ENCODE results near the gene ASMTL. TPM values are rescaled to one million over a fixed set of nuclear protein-coding genes. Genes with fewer than 3 reads are reported as not detected.
"Not testable (repeated sequence)": the region's sequence is repeated elsewhere in the genome, so short reads cannot be mapped to it uniquely, and the experiment has no call there.

The ASMTL gene
- polyA plus RNA-seq, 1 donor (not counting 4 experiments of a cell fraction or from before 2014, with no cell fraction given): 13.8 TPM

DNA sequence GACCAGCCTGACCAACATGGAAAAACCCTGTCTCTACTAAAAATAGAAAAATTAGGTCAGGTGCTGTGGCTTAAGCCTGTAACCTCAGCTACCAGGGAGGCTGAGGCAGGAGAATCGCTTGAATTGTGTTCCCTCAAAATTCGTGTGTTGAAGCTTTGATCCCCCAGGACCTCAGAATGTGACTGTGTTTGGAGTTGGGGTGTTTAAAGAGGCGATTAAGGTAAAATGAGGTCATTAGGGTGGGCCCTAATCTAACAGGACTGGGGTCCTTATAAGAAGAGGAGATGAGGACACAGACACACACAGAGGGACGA lies 84.4 kb downstream of the ASMTL start:
- no peaks in the 10 kb centered on the region for H3K27me3 ChIP-seq (ENCODE audit: control insufficient read depth, extremely low read depth, insufficient read depth, low read length)
- FAIRE-seq (no peak), DNase-seq (ENCODE audit: low read depth, low spot score) (no peak)
- H3K9me1 ChIP-seq (ENCODE audit: control insufficient read depth, extremely low read depth, insufficient read depth, low read length): no peaks in the 10 kb centered on the region
- H3K79me2 ChIP-seq (ENCODE audit: control insufficient read depth, insufficient read depth, low read length): no peaks in the 10 kb centered on the region
- dilution Hi-C loops (cut with MboI; ENCODE audit: extremely low pct_ligation_motif_present, low sequenced_read_pairs): no loop called here
- H4K20me1 ChIP-seq (ENCODE audit: control insufficient read depth, extremely low read depth, insufficient read depth, low read length): no peaks in the 10 kb centered on the region
- H3K4me2 ChIP-seq (ENCODE audit: control insufficient read depth, extremely low read depth, insufficient read depth, low read depth, low read length): no peak overlapping the region
- H3K9ac ChIP-seq (ENCODE audit: control insufficient read depth, extremely low read depth, insufficient read depth, low read length): no peak overlapping the region
- no peaks in the 10 kb centered on the region for H3K9me3 ChIP-seq (ENCODE audit: control insufficient read depth, low read depth, low read length)
- H3K36me3 ChIP-seq (ENCODE audit: control insufficient read depth in 2 of 2, extremely low read depth in 1 of 2, insufficient read depth in 2 of 2, low read length in 2 of 2): no peaks in the 10 kb centered on the region
- no peaks in the 10 kb centered on the region for H3K4me1 ChIP-seq (ENCODE audit: control insufficient read depth, extremely low read depth, insufficient read depth, low read length)
- no peak overlapping the region for H3K4me3 ChIP-seq (ENCODE audit: control insufficient read depth in 2 of 3, extremely low read depth in 1 of 3, insufficient read depth in 2 of 3, low read depth in 1 of 3, low read length in 3 of 3)
- TF ChIP-seq, protein P1, sequence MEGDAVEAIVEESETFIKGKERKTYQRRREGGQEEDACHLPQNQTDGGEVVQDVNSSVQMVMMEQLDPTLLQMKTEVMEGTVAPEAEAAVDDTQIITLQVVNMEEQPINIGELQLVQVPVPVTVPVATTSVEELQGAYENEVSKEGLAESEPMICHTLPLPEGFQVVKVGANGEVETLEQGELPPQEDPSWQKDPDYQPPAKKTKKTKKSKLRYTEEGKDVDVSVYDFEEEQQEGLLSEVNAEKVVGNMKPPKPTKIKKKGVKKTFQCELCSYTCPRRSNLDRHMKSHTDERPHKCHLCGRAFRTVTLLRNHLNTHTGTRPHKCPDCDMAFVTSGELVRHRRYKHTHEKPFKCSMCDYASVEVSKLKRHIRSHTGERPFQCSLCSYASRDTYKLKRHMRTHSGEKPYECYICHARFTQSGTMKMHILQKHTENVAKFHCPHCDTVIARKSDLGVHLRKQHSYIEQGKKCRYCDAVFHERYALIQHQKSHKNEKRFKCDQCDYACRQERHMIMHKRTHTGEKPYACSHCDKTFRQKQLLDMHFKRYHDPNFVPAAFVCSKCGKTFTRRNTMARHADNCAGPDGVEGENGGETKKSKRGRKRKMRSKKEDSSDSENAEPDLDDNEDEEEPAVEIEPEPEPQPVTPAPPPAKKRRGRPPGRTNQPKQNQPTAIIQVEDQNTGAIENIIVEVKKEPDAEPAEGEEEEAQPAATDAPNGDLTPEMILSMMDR (optimal IDR thresholded peaks at IDR 0.05 in 1 of 3, IDR thresholded peaks at IDR 0.05 in 1 of 3, conservative IDR thresholded peaks at IDR 0.05 in 1 of 3; ENCODE audit: extremely low read depth in 1 of 3, insufficient read depth in 2 of 3, low read length in 3 of 3): no peak
- no peak for TF ChIP-seq EZH2 (IDR thresholded peaks at IDR 0.05; ENCODE audit: low read length)
- no peak overlapping the region for H2AFZ ChIP-seq (ENCODE audit: control insufficient read depth, low read length)
- H3K27ac ChIP-seq (ENCODE audit: control insufficient read depth, insufficient read depth, low read length): no peak overlapping the region

DNA sequence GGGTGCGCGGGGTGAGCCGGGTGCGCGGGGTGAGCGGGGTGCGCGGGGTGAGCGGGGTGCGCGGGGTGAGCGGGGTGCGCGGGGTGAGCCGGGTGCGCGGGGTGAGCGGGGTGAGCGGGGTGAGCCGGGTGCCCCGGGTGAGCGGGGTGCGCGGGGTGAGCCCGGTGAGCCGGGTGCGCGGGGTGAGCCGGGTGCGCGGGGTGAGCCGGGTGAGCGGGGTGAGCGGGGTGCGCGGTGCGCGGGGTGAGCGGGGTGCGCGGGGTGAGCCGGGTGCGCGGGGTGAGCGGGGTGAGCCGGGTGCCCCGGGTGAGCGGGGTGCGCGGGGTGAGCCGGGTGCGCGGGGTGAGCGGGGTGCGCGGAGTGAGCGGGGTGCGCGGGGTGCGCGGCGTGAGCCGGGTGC lies 86.3 kb downstream of the ASMTL start:
- H4K20me1 ChIP-seq (ENCODE audit: control insufficient read depth, extremely low read depth, insufficient read depth, low read length); FAIRE-seq; H3K9me3 ChIP-seq (ENCODE audit: control insufficient read depth, low read depth, low read length); H3K4me3 ChIP-seq (ENCODE audit: control insufficient read depth in 2 of 3, extremely low read depth in 1 of 3, insufficient read depth in 2 of 3, low read depth in 1 of 3, low read length in 3 of 3); H3K4me2 ChIP-seq (ENCODE audit: control insufficient read depth, extremely low read depth, insufficient read depth, low read depth, low read length); H3K9me1 ChIP-seq (ENCODE audit: control insufficient read depth, extremely low read depth, insufficient read depth, low read length); DNase-seq (ENCODE audit: low read depth, low spot score); H3K27ac ChIP-seq (ENCODE audit: control insufficient read depth, insufficient read depth, low read length); H3K36me3 ChIP-seq (ENCODE audit: control insufficient read depth in 2 of 2, extremely low read depth in 1 of 2, insufficient read depth in 2 of 2, low read length in 2 of 2); H3K79me2 ChIP-seq (ENCODE audit: control insufficient read depth, insufficient read depth, low read length); H2AFZ ChIP-seq (ENCODE audit: control insufficient read depth, low read length); H3K27me3 ChIP-seq (ENCODE audit: control insufficient read depth, extremely low read depth, insufficient read depth, low read length); H3K9ac ChIP-seq (ENCODE audit: control insufficient read depth, extremely low read depth, insufficient read depth, low read length); H3K4me1 ChIP-seq (ENCODE audit: control insufficient read depth, extremely low read depth, insufficient read depth, low read length); dilution Hi-C loops (cut with MboI; ENCODE audit: extremely low pct_ligation_motif_present, low sequenced_read_pairs): not testable (repeated sequence)

DNA sequence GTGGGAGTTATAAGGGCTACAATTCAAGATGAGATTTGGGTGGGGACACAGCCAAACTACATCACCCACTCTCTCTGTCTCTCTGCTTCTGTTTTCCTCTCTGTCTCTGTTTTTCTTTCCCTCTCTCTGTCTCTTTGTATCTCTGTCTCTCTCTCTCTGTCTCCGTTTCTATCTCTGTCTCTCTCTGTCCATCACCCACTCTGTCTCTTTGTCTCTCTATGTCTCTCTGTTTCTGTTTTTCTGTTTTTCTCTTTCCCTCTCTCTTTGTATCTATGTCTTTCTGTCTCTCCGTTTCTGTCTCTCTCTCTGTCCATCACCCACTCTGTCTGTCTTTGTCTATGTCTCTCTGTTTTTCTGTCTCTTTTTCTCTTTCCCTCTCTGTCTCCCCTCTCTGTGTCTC lies 90.8 kb downstream of the ASMTL start:
- no peaks in the 10 kb centered on the region for H3K4me1 ChIP-seq (ENCODE audit: control insufficient read depth, extremely low read depth, insufficient read depth, low read length)
- no peak overlapping the region for H2AFZ ChIP-seq (ENCODE audit: control insufficient read depth, low read length)
- no peak overlapping the region for H3K9ac ChIP-seq (ENCODE audit: control insufficient read depth, extremely low read depth, insufficient read depth, low read length)
- H3K9me3 ChIP-seq (ENCODE audit: control insufficient read depth, low read depth, low read length): no peaks in the 10 kb centered on the region
- no peak overlapping the region for H3K27ac ChIP-seq (ENCODE audit: control insufficient read depth, insufficient read depth, low read length)
- no peak overlapping the region for H3K4me2 ChIP-seq (ENCODE audit: control insufficient read depth, extremely low read depth, insufficient read depth, low read depth, low read length)
- TF ChIP-seq, protein P1 (optimal IDR thresholded peaks at IDR 0.05 in 1 of 3, IDR thresholded peaks at IDR 0.05 in 1 of 3, conservative IDR thresholded peaks at IDR 0.05 in 1 of 3; ENCODE audit: extremely low read depth in 1 of 3, insufficient read depth in 2 of 3, low read length in 3 of 3): no peak
- TF ChIP-seq EZH2 (IDR thresholded peaks at IDR 0.05; ENCODE audit: low read length): no peak
- no peaks in the 10 kb centered on the region for H3K27me3 ChIP-seq (ENCODE audit: control insufficient read depth, extremely low read depth, insufficient read depth, low read length)
- FAIRE-seq (no peak), DNase-seq (ENCODE audit: low read depth, low spot score) (no peak)
- H3K4me3 ChIP-seq (ENCODE audit: control insufficient read depth in 2 of 3, extremely low read depth in 1 of 3, insufficient read depth in 2 of 3, low read depth in 1 of 3, low read length in 3 of 3): no peak overlapping the region
- H3K36me3 ChIP-seq (ENCODE audit: control insufficient read depth in 2 of 2, extremely low read depth in 1 of 2, insufficient read depth in 2 of 2, low read length in 2 of 2): no peaks in the 10 kb centered on the region
- no peaks in the 10 kb centered on the region for H3K9me1 ChIP-seq (ENCODE audit: control insufficient read depth, extremely low read depth, insufficient read depth, low read length)
- dilution Hi-C loops (cut with MboI; ENCODE audit: extremely low pct_ligation_motif_present, low sequenced_read_pairs): no loop called here
- no peaks in the 10 kb centered on the region for H4K20me1 ChIP-seq (ENCODE audit: control insufficient read depth, extremely low read depth, insufficient read depth, low read length)
- no peaks in the 10 kb centered on the region for H3K79me2 ChIP-seq (ENCODE audit: control insufficient read depth, insufficient read depth, low read length)
